HCT116 (cell line): ENCODE results near the gene FAM131A. TPM values are rescaled to one million over a fixed set of nuclear protein-coding genes. Genes with fewer than 3 reads are reported as not detected.

ENCODE experiments used
- ATAC-seq: fragments of 200-7000 bp; cut with Tn5 transposase; 2 replicates; pipeline ENCODE4 v1.9.1; 2020; ENCODE audit warnings: mild to moderate bottlenecking, moderate library complexity
- BruUV-seq: library from RNA; stranded (reverse); fragments of 400-500 nt; replicated peaks from 2 replicates; lab custom pipeline; 2021; lab: Mats Ljungman, UMichigan
- CTCF ChIA-PET: fragments of 300-600 bp; sonication (Branson Sonifier 250); formaldehyde crosslinking; loops from one replicate; lab custom pipeline; 2021; ENCODE audit warnings: antibody characterized with exemption; lab: Charles Lee
- POLR2A ChIA-PET: fragments of 300-600, 350-600 bp; sonication (Branson Sonifier 250); formaldehyde crosslinking; loops from one replicate; lab custom pipeline; 2021; ENCODE audit warnings: antibody characterized with exemption; lab: Charles Lee
- RAD21 ChIA-PET, 2 experiments: fragments of 300-600 bp; sonication (Branson Sonifier 250); formaldehyde crosslinking; loops; one replicate each; lab custom pipeline; 2023; ENCODE audit warnings: low total read pairs in 2 of 2; ENCODE audit not compliant: uncharacterized antibody in 2 of 2, unreplicated experiment in 2 of 2, low non-redundant PET in 1 of 2; lab: Charles Lee
- DNase-seq: peaks from one replicate; pipeline ENCODE4 v3.0.0-alpha.2; 2010; ENCODE audit warnings: low read depth, low spot score
- H2AFZ ChIP-seq: fragments of 200-600 bp; shearing (Covaris generic), sonication (generic); 2 replicates; pipeline ENCODE4 v1.6.1; 2017; ENCODE audit warnings: low read depth, mixed run types, mixed read lengths, antibody characterized with exemption, low read length; ENCODE audit not compliant: poor library complexity, severe bottlenecking
- H3K27ac ChIP-seq: 2 replicates; pipeline ENCODE4 v1.5.1; 2012; ENCODE audit warnings: low read depth, low read length
- H3K27me3 ChIP-seq: fragments of 200-600 bp; sonication (generic); 2 replicates; pipeline ENCODE4 v1.6.1; 2016; ENCODE audit warnings: mixed run types, low read length, mixed read lengths; ENCODE audit not compliant: insufficient read depth
- H3K36me3 ChIP-seq, 2 experiments: fragments of 200-500 bp in 1 of 2; fragments of 200-600 bp in 1 of 2; sonication (Bioruptor generic) in 1 of 2; sonication (generic) in 1 of 2; 2 replicates each; pipeline versions ENCODE4 v1.5.1 to v1.6.1; 2014 to 2016; ENCODE audit warnings: low read length in 2 of 2, inconsistent platforms in 1 of 2, mixed read lengths in 1 of 2, mixed run types in 1 of 2; ENCODE audit not compliant: insufficient read depth in 2 of 2, control insufficient read depth in 1 of 2
- H3K4me1 ChIP-seq, 2 experiments: fragments of 200-600 bp in 1 of 2; sonication (generic) in 1 of 2; 2 replicates each; pipeline versions ENCODE4 v1.5.1 to v1.6.1; 2012 to 2017; ENCODE audit warnings: low read length in 2 of 2, inconsistent platforms in 1 of 2, mild to moderate bottlenecking in 1 of 2, mixed read lengths in 1 of 2, mixed run types in 1 of 2, moderate library complexity in 1 of 2; ENCODE audit not compliant: insufficient read depth in 2 of 2, control insufficient read depth in 1 of 2
- H3K4me2 ChIP-seq: fragments of 200-600 bp; sonication (generic); 2 replicates; pipeline ENCODE4 v1.6.1; 2017; ENCODE audit warnings: mixed run types, low read length, mixed read lengths
- H3K4me3 ChIP-seq, 2 experiments: fragments of 200-600 bp in 1 of 2; sonication (generic) in 1 of 2; replicated peaks in 1 of 2; 2 replicates each; pipeline ENCODE4 v1.5.1; 2011 to 2016; ENCODE audit warnings: low read length in 2 of 2, control low read depth in 1 of 2, low read depth in 1 of 2, mild to moderate bottlenecking in 1 of 2, mixed read lengths in 1 of 2, mixed run types in 1 of 2
- H3K79me2 ChIP-seq: fragments of 200-600 bp; sonication (generic); 2 replicates; pipeline ENCODE4 v1.6.1; 2017; ENCODE audit warnings: mild to moderate bottlenecking, mixed run types, low read length, moderate library complexity, mixed read lengths; ENCODE audit not compliant: insufficient read depth
- H3K9ac ChIP-seq: fragments of 200-600 bp; sonication (generic); 2 replicates; pipeline ENCODE4 v1.6.1; 2016; ENCODE audit warnings: low read length, mixed read lengths
- H3K9me2 ChIP-seq: fragments of 200-600 bp; sonication (generic), shearing (Covaris generic); 2 replicates; pipeline ENCODE4 v1.6.1; 2017; ENCODE audit warnings: mixed run types, mild to moderate bottlenecking, moderate library complexity; ENCODE audit not compliant: insufficient read depth
- H3K9me3 ChIP-seq, 2 experiments: fragments of 200-500 bp in 1 of 2; fragments of 200-600 bp in 1 of 2; sonication (Bioruptor generic) in 1 of 2; sonication (generic) in 1 of 2; 2 replicates each; pipeline ENCODE4 v1.6.1; 2014 to 2017; ENCODE audit warnings: low read length in 2 of 2, mixed read lengths in 2 of 2, inconsistent platforms in 1 of 2, low read depth in 1 of 2, mild to moderate bottlenecking in 1 of 2, mixed run types in 1 of 2, moderate library complexity in 1 of 2; ENCODE audit not compliant: control insufficient read depth in 1 of 2, insufficient read depth in 1 of 2
- H4K20me1 ChIP-seq: fragments of 200-600 bp; sonication (generic), shearing (Covaris generic); 2 replicates; pipeline ENCODE4 v1.6.1; 2017; ENCODE audit warnings: mixed run types, mild to moderate bottlenecking, moderate library complexity; ENCODE audit not compliant: insufficient read depth
- CBX3 ChIP-seq: IDR thresholded peaks from 2 replicates; pipeline ENCODE4 v1.6.1; 2012; ENCODE audit warnings: low read depth
- EGR1 ChIP-seq: IDR thresholded peaks from 2 replicates; pipeline ENCODE4 v1.6.1; 2012; ENCODE audit warnings: low read depth
- ELF1 ChIP-seq: IDR thresholded peaks from 2 replicates; pipeline ENCODE4 v1.6.1; 2012; ENCODE audit warnings: low read depth, borderline replicate concordance
- EZH2phosphoT487 ChIP-seq: fragments of 200-600 bp; IDR thresholded peaks from 2 replicates; pipeline ENCODE4 v1.6.1; 2018; ENCODE audit warnings: antibody characterized with exemption, borderline replicate concordance
- POLR2A ChIP-seq: IDR thresholded peaks from 2 replicates; pipeline ENCODE4 v1.7.0; 2011; ENCODE audit warnings: borderline replicate concordance; ENCODE audit not compliant: insufficient read depth, insufficient read length; ENCODE audit errors: extremely low read depth
- POLR2AphosphoS5 ChIP-seq: IDR thresholded peaks from 2 replicates; pipeline ENCODE4 v1.6.1; 2011; ENCODE audit warnings: mild to moderate bottlenecking, low read depth, low read length, moderate library complexity
- RAD21 ChIP-seq: IDR thresholded peaks from 2 replicates; pipeline ENCODE4 v1.6.1; 2012; ENCODE audit warnings: low read depth, mild to moderate bottlenecking
- SIN3A ChIP-seq: IDR thresholded peaks from 2 replicates; pipeline ENCODE4 v1.6.1; 2012; ENCODE audit warnings: low read depth
- TCF7L2 ChIP-seq: IDR thresholded peaks from 2 replicates; pipeline ENCODE4 v1.7.0; 2011; ENCODE audit warnings: borderline replicate concordance, inconsistent platforms; ENCODE audit not compliant: insufficient read depth, insufficient read length; ENCODE audit errors: extremely low read depth
- ZFX ChIP-seq: fragments of 450-650 bp; IDR thresholded peaks from 2 replicates; pipeline ENCODE4 v1.6.1; 2017
- intact Hi-C: fragments of 100-400 bp; cut with micrococcal nuclease; formaldehyde crosslinking; loops from 2 replicates; pipeline ENCODE4 v1.10.0; 2022
- total RNA-seq: library from RNA; stranded (reverse); gene quantifications from one replicate; pipeline ENCODE4 v1.2.1, GENCODE V29; 2021; ENCODE audit not compliant: unreplicated experiment
- TF ChIP-seq, protein P1 (sequence below): IDR thresholded peaks from 2 replicates; pipeline ENCODE4 v1.6.1; 2012
- TF ChIP-seq, protein P2 (sequence below): IDR thresholded peaks from 2 replicates; pipeline ENCODE4 v1.6.1; 2012

Gene FAM131A
- total RNA-seq, 1 experiment from 2014 or later, result 17.8 TPM

DNA sequence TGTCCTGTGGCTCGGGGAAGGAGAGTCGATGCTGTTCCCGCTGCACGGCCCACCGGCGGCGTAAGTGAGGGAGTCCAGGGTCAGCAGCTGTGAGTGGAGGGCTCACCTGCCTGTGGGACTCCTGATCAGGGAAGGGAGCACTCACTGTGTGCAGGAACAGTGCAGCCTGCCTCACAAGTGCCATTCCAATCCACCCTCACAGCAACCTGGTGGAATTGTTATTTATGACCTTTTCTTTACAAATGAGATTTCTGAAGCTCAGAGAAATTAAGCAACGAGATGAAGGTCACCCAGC lies 51.5 kb downstream of the FAM131A start:
- no peaks in the 10 kb centered on the region for H4K20me1 ChIP-seq
- no peaks in the 10 kb centered on the region for H3K79me2 ChIP-seq
- ChIA-PET CTCF (no interaction called here), POLR2A (no interaction called here), RAD21 (no interaction called here)
- H3K9me3 ChIP-seq, result no peaks in the 10 kb centered on the region
- DNase-seq (no peak), ATAC-seq (no peak)
- H3K36me3 ChIP-seq, result no peaks in the 10 kb centered on the region
- intact Hi-C loops, result no loop called here
- H3K4me1 ChIP-seq, result no peaks in the 10 kb centered on the region
- BruUV-seq, result no TSS peak
- no peak for TF ChIP-seq ELF1
- no peak for TF ChIP-seq EZH2phosphoT487
- TF ChIP-seq SIN3A, result no peak
- TF ChIP-seq, protein P1, sequence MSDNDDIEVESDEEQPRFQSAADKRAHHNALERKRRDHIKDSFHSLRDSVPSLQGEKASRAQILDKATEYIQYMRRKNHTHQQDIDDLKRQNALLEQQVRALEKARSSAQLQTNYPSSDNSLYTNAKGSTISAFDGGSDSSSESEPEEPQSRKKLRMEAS, result no peak
- no peak for TF ChIP-seq ZFX
- TF ChIP-seq, protein P2, sequence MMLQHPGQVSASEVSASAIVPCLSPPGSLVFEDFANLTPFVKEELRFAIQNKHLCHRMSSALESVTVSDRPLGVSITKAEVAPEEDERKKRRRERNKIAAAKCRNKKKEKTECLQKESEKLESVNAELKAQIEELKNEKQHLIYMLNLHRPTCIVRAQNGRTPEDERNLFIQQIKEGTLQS, result no peak
- H3K4me2 ChIP-seq, result no peak overlapping the region
- no peak overlapping the region for H3K4me3 ChIP-seq
- H3K27ac ChIP-seq, result no peak overlapping the region
- H3K9ac ChIP-seq, result no peak overlapping the region
- H3K27me3 ChIP-seq, result no peaks in the 10 kb centered on the region
- no peak overlapping the region for H2AFZ ChIP-seq
- no peaks in the 10 kb centered on the region for H3K9me2 ChIP-seq

DNA sequence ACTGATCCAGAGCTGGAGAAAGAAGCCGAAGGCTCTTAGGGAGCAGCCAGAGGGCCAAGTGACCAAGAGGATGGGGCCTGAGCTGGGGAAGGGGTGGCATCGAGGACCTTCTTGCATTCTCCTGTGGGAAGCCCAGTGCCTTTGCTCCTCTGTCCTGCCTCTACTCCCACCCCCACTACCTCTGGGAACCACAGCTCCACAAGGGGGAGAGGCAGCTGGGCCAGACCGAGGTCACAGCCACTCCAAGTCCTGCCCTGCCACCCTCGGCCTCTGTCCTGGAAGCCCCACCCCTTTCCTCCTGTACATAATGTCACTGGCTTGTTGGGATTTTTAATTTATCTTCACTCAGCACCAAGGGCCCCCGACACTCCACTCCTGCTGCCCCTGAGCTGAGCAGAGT lies 52.0 kb downstream of the FAM131A start:
- RAD21 ChIA-PET, result no interaction called here
- CTCF ChIA-PET, result no interaction called here
- intact Hi-C loops, result no loop called here
- DNase-seq (no peak), ATAC-seq (peak; percentile 32; the same call in 1 of the 2 replicates)
- no peaks in the 10 kb centered on the region for H3K79me2 ChIP-seq
- no peaks in the 10 kb centered on the region for H4K20me1 ChIP-seq
- no peaks in the 10 kb centered on the region for H3K36me3 ChIP-seq
- H3K27ac ChIP-seq, result no peak overlapping the region
- H2AFZ ChIP-seq, result no peak overlapping the region
- TF ChIP-seq CBX3 (no peak), TCF7L2 (no peak), RAD21 (no peak), POLR2A (no peak), SIN3A (no peak), POLR2AphosphoS5 (no peak), EGR1 (no peak)
- POLR2A ChIA-PET, result no interaction called here
- no peak overlapping the region for H3K9ac ChIP-seq
- no TSS peak for BruUV-seq
- no peaks in the 10 kb centered on the region for H3K9me2 ChIP-seq
- no peaks in the 10 kb centered on the region for H3K27me3 ChIP-seq
- no peak overlapping the region for H3K4me2 ChIP-seq
- H3K4me3 ChIP-seq, result no peak overlapping the region
- no peaks in the 10 kb centered on the region for H3K4me1 ChIP-seq
- no peaks in the 10 kb centered on the region for H3K9me3 ChIP-seq
